ENCODE data around the gene VPS8.
"Not testable (repeated sequence)": the region's sequence is repeated elsewhere in the genome, so short reads cannot be mapped to it uniquely, and the experiment has no call there.

Gene VPS8

DNA sequence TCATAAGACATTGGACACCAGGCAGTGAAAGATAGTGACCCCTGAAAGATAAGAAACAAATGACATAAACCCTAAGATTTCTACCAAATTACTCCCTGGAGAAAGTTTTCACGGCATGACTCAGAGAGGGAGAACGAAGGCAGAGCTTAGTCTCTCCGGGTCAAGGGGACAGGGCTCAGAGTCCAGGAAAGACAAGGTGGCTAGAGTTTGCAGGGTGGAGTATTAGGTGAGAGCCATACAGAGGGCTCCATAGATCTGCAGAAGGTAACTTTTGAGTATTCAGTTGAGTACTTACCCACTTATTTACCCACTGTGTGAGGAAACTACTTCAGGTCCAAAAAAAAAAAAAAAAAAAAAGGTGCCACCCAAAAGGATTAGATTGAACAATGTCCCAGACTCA lies 197.7 kb downstream of the VPS8 start:
- no peak for DNase-seq

GRCh38 chr3:185017584-185017983 lies 205.6 kb downstream of the VPS8 start:
- DNase-seq: not testable (repeated sequence)

GRCh38 chr3:185017996-185018395 lies 206.0 kb downstream of the VPS8 start:
- not testable (repeated sequence) for DNase-seq

GRCh38 chr3:185021256-185021655 lies 209.3 kb downstream of the VPS8 start:
- DNase-seq: no peak

DNA sequence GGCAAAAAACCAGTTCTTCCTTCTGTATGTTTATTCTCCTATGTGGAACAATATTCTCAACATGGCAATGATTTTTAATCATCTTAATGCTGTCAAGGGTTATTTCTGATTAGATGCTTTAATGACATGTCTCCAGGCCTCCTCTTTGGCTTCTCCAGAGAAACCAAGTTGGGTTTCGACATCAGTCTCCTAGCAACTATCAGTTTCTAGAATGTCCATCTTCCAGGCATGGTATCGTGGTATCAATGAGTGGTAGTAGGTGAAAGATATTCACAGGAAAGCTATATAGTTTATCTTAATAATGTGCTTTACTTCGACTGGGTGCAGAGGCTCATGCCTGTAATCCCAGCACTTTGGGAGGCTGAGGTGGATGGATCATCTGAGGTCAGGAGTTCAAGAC lies 212.4 kb downstream of the VPS8 start:
- no peak for DNase-seq

- DNase-seq: no peak
Observed at GRCh38 chr3:185024966-185025365, 213.0 kb downstream of the VPS8 start.

DNA sequence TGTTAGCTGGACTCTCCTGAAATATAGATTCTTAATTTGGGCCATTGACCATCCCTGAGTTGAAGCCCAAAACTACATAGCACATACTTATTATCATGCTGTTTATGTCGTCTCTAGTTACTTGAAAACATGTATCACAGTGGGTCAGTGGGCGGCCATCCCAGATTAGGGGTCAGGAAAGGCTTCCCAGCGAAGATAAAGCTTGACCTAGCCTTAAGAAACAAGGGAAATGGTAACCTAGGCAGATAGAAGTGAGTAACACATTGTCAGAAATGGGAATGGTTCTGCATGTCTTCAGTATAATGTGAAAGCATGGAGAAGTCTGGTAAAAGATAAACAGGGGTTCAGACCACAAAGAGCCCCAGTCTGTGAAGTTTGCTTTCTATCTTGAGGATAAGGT lies 216.2 kb downstream of the VPS8 start:
- no peak for DNase-seq

- no peak for DNase-seq
Observed at GRCh38 chr3:185029086-185029485, 217.1 kb downstream of the VPS8 start.

GRCh38 chr3:185030399-185030798 lies 218.4 kb downstream of the VPS8 start:
- DNase-seq: no peak

DNA sequence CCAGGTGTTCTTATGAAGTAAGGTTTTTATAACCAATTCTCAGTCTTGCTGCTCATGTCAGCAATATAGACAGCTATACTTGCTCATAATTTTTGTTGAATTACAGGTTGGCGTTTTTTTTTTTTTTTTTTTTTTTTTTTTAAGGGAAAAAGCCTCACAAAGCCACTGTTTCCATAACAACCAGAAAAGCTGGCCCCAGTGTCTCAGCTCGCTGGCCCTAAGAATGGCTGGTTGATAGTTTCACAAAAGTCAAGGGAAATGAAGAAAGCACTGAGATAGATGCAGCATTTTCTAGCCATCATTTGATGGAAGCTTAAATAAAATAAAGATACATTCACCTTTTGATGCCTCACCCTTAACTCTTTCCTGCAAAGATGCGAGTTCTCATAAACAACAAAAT lies 219.0 kb downstream of the VPS8 start:
- DNase-seq: no peak

DNA sequence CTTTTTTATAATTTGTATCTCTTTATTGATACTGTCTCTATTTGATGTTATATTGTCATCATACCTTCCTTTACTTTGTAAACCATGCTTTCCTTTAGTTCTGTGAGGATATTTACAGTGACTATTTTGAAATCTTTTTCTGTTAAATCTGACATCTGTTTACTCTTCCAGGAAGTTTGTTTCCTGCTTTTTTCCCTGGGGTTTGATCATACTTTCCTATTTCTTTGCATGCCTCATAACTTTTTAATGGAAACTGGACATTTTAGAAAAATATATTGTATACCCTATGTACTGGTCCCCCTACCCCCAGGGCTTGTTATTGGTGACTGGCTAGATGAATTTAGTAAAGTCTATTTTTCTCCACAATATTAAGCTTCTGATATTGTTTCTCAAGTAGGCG lies 225.8 kb downstream of the VPS8 start:
- DNase-seq: no peak

DNA sequence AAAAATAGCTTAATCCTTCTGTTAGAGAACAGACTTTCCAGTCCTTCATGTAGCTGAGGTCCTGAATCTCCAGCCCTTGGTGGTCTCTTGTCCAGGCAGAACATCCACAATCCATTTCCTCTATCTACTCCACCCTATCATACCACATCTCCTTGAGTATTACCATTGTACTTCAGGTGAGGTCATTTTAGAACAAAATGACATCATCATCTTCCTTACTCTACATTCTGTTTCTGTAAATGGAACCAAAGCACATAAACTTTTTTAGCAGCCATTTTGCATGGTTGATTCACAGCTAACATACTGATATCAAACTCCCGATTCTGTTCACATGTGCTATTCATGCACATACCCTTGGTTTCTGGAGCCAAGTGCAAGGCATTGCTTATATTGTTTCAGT lies 228.5 kb downstream of the VPS8 start:
- no peak for DNase-seq

- DNase-seq: no peak
Observed at GRCh38 chr3:185041540-185041939, 229.6 kb downstream of the VPS8 start.

- no peak for DNase-seq
Observed at GRCh38 chr3:185042312-185043050, 230.5 kb downstream of the VPS8 start.

GRCh38 chr3:185046164-185046515 lies 234.2 kb downstream of the VPS8 start:
- DNase-seq: no peak

GRCh38 chr3:185046603-185047002 lies 234.6 kb downstream of the VPS8 start:
- no peak for DNase-seq

DNA sequence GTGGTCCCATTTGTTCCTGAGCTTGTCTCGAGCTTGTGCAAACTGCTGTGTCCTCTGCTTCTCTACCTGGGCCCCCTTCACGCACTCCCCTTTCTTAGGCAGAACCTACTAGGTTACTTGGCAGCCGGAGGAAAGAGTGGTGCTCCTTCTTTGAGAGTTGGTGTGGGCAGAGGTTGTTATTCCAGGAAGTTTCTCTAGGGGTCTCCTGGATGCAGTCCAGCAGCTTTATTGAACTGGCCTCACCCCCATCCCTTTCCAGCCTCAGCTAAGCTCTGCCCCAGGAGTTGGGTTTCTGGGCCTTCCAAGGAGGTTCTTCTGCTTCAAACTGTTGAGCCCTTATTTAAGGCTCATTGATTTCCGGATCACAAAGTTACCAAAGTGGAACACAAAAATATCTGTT lies 237.7 kb downstream of the VPS8 start:
- no peak for DNase-seq

DNA sequence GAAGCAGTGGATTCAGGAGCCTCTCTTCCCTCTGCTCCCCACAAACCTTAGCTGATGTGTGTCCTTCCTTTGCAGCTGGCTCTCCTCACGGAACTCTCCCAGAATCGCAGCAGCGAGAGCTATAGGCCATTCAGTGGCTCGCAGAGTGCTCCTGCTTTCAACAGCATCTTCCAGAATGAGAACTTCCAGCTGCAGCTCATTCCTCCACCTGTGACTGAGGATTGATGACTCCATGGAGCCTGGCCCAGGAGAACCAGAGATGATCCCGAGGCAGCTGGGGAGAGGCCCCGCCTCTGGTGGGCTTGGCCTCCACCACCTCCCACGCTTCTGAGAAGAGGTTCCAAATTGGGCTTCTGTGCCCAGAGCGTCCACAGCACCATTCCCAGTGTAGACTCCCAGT lies 239.8 kb downstream of the VPS8 start:
- no peak for DNase-seq

DNA sequence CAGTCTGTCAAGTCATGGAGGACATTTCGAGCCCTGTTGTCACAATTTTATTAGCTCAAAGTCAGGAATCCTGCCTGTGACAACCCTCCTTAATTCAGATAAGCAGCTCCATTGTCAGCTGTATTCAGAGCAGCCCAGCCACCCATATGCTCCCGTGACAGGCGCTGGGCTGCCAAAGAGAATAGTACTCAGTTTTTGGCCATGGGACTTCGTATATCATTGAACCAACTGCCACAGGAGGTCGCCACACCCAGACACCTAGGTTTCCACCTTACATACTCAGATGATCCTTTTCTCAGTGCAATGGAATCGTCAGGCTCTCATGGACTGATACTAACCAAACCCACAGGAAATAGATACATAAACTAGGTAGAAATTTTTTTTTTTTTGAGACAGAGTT lies 240.7 kb downstream of the VPS8 start:
- no peak for DNase-seq

- DNase-seq: no peak
Observed at GRCh38 chr3:185056908-185057307, 244.9 kb downstream of the VPS8 start.

DNA sequence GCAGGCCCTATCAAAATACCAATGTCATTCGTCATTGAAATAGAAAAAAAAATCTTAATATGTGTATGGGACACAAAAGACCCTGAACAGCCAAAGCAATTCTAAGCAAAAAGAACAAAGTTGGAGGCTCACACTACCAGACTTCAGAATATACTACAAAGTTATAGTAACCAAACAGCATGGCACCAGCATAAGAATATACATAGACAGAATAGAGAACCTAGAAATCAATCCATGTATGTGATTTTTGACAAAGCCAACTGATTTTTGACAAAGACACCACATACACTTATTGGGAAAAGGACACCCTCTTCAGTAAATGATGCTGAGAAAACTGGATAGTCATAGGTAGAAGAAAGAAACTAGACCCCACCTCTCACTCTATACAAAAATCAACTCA lies 245.9 kb downstream of the VPS8 start:
- DNase-seq: no peak

GRCh38 chr3:185058796-185059195 lies 246.8 kb downstream of the VPS8 start:
- no peak for DNase-seq

DNA sequence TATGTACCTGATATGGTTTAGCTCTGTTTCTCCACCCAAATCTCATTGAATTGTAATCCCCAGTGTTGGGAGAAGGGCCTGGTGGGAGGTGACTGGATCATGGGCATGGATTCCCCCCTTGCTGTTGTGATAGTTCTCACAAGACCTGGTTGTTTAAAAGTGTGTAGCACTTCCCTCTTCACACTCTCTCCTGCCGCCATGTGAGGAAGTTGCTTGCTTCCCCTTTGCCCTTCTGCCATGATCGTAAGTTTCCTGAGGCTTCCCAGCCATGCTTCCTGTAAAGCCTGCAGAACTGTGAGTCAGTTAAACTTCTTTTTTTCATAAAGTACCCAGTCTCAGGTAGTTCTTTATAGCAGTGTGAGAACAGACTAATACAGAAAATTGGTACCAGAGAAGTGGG lies 247.8 kb downstream of the VPS8 start:
- no peak for DNase-seq

GRCh38 chr3:185060655-185061054 lies 248.7 kb downstream of the VPS8 start:
- DNase-seq: no peak

DNA sequence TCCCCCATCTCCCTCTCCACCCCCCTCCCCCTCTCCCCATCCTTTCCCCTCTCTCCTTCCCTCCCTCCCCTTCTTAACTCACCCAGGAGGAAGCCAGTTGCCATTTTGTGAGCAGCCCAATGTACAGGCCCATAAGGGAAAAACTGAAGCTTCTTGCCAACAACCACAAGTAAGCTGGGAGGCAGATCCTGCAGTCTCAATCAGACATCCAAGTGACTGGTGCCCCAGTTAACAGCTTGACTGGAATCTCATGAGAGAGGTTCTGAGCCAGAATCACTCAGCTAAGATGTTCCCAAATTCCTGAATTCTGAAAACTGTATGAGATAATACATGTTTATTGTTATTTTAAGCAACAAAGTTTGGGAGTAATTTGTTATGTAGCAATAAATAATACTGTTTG lies 250.2 kb downstream of the VPS8 start:
- DNase-seq: no peak

- no peak for DNase-seq
Observed at GRCh38 chr3:185063431-185063830, 251.5 kb downstream of the VPS8 start.

Measured in NCI-H1092 (cell line).